Neural cell (in vitro differentiated cells): ENCODE measurements around the gene MRNIP.

Experiments used
- EP300 ChIP-seq: fragments of 450-650 bp; conservative IDR thresholded peaks from 2 replicates; pipeline ENCODE4 v1.6.1; 2014; ENCODE audit warnings: antibody characterized with exemption, mild to moderate bottlenecking, moderate library complexity; ENCODE audit not compliant: poor library complexity, severe bottlenecking
- TF ChIP-seq, protein P1 (sequence below): fragments of 450-650 bp; IDR thresholded peaks from 2 replicates; pipeline ENCODE4 v1.5.1; 2014; ENCODE audit warnings: antibody characterized with exemption, mild to moderate bottlenecking, moderate library complexity; ENCODE audit not compliant: poor library complexity, severe bottlenecking

DNA sequence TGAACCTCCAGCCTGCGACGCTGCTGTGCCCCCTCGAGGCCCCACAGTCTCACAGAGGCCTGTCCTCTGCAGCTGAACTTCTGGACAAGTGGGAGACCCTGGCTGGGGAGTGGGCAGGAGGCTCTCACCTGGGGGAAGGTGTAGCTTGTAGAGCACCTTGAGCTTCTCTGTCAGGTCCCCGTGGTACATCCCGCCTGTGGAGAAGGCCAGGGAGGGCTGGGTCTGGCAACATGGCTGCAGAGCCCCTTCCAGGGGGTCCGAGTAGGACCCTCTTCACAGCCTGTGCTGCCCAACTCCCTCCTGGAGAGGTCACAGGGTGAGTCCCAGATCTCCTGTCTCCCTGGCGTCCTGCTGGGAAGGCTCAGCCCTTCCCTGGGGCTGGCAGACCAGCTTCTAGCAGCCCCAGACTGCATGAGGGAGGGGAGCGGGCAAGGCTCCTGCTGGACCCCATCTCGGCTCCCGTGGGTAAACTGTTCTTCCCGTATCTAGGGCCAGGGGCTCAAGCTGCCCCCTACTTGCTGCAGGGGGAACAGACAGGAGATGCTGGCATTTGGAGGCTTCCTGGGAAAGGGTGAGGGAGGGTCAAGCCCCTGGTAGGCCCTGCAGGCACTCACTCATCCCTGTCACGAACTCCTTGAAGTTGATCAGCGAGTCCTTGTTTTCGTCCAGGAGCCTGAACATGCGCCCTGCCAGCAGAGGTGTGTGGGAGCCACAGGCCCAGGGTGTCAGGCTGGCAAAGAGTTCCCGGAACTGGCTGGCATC lies 11.2 kb upstream of the MRNIP start:
- TF ChIP-seq EP300: no peak
- TF ChIP-seq, protein P1, sequence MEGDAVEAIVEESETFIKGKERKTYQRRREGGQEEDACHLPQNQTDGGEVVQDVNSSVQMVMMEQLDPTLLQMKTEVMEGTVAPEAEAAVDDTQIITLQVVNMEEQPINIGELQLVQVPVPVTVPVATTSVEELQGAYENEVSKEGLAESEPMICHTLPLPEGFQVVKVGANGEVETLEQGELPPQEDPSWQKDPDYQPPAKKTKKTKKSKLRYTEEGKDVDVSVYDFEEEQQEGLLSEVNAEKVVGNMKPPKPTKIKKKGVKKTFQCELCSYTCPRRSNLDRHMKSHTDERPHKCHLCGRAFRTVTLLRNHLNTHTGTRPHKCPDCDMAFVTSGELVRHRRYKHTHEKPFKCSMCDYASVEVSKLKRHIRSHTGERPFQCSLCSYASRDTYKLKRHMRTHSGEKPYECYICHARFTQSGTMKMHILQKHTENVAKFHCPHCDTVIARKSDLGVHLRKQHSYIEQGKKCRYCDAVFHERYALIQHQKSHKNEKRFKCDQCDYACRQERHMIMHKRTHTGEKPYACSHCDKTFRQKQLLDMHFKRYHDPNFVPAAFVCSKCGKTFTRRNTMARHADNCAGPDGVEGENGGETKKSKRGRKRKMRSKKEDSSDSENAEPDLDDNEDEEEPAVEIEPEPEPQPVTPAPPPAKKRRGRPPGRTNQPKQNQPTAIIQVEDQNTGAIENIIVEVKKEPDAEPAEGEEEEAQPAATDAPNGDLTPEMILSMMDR: no peak
